Measurements from ENCODE around the gene KIF26B.

The KIF26B gene

DNA sequence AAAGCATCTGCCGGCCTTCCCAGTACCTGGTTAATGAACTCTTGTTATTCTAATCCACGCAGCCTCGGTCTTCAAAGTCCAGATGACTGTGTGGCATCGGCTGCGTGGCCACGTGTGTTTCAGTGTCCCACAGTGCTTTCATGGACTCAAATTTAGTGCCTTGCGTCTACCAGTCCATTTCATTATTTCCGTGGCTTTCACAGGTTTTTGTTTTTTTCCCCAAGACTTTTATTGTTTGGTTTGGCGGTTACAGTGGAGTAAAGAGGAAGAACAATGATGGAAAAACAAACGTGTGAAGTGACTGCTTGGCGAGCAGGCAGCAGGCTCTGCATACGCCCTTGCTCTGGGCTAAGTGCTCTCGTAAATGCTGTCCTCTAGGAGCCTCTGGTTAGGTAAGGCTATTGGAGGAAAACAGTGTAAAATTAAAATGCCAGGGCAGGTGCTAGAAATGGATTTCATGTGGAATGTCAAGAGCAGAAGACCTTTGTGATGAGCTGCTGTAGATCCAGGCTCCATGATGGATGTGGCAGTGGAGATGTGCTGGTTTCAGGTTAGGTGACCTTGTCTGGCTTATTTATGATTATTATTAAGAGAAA lies 536.3 kb downstream of the KIF26B start:
- no peak for DNase-seq (ENCODE audit: low spot score)
- TF ChIP-seq, protein P1, sequence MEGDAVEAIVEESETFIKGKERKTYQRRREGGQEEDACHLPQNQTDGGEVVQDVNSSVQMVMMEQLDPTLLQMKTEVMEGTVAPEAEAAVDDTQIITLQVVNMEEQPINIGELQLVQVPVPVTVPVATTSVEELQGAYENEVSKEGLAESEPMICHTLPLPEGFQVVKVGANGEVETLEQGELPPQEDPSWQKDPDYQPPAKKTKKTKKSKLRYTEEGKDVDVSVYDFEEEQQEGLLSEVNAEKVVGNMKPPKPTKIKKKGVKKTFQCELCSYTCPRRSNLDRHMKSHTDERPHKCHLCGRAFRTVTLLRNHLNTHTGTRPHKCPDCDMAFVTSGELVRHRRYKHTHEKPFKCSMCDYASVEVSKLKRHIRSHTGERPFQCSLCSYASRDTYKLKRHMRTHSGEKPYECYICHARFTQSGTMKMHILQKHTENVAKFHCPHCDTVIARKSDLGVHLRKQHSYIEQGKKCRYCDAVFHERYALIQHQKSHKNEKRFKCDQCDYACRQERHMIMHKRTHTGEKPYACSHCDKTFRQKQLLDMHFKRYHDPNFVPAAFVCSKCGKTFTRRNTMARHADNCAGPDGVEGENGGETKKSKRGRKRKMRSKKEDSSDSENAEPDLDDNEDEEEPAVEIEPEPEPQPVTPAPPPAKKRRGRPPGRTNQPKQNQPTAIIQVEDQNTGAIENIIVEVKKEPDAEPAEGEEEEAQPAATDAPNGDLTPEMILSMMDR (IDR thresholded peaks at IDR 0.05; ENCODE audit: borderline replicate concordance, control extremely low read depth, extremely low read depth, insufficient read depth, missing control alignments): no peak
- in situ Hi-C loops (cut with MboI; ENCODE audit: low sequenced_read_pairs, unreplicated experiment): no loop called here

DNA sequence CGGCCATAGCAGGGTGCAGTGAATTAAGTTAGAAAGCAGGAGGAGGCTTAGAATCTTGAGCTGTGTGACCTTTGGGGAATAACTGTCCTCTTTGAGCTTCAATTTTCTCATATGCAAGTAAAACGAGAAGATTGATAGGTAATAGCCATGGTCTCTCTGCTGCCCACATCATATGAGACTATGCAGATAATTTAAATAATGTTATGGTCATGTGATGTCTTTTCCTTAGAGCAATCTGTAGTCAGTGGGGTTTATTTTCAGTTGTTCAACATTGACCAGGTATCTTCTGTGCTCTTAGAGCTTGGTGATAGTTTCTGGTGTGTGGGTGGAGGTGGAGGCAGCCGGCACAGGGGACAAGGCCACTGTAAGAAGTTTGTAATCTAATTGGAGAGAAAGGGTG lies 537.1 kb downstream of the KIF26B start:
- TF ChIP-seq, protein P1 (IDR thresholded peaks at IDR 0.05; ENCODE audit: borderline replicate concordance, control extremely low read depth, extremely low read depth, insufficient read depth, missing control alignments): no peak
- in situ Hi-C loops (cut with MboI; ENCODE audit: low sequenced_read_pairs, unreplicated experiment): no loop called here
- DNase-seq (ENCODE audit: low spot score): no peak

DNA sequence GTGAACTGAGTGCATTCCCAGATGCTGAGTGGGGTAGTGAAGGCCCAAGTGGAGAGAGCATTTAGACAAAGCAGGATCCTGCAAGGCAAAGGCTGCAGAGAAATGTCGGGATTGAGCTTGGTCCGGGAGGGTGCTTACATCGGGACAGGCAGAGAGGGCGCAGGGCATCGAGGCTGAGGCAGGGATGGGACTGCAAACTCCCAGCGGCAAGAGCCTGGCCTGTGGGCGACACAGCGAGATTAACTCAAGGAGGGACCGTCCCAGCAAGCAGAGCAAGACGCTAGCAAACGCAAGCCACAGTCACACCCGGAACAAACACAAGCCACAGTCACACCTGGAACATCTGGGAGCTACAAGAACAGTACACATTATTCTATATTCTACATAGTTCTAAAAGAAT lies 537.5 kb downstream of the KIF26B start:
- no peak for DNase-seq (ENCODE audit: low spot score)
- TF ChIP-seq, protein P1 (IDR thresholded peaks at IDR 0.05; ENCODE audit: borderline replicate concordance, control extremely low read depth, extremely low read depth, insufficient read depth, missing control alignments): no peak
- in situ Hi-C loops (cut with MboI; ENCODE audit: low sequenced_read_pairs, unreplicated experiment): no loop called here

DNA sequence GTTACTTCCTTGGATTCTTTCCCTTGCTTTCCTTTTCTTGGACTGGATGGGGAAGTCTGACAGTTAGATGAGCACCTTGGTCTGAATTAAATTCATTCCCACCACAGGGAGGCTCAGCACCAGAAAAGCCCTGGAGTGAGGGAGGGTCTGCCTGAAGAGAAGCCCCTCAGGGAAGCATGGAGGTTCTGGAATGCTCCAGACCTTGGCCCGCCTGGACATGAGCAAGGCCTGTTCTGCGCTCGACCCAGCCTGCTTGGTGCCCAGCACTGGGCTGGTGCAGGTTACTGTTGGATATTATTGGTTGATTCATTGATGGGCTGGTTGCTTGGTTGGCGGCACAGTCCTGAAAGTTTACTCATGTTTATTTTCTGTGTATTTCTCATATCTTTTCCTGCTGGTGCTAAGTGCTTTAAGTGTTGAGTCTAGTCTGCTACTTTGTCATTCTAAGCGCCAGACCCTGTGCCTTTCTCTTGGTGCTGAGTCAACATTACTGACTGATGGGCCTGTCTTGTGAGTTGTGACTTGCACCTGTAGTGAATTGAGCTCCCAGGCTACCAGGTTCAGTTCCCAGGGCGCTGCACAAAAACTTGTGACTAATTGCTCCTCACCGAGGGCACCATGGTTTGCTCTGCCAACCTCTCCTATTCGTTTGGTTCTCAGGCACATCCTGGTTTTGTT lies 538.5 kb downstream of the KIF26B start:
- no peak for DNase-seq (ENCODE audit: low spot score)
- TF ChIP-seq, protein P1 (IDR thresholded peaks at IDR 0.05; ENCODE audit: borderline replicate concordance, control extremely low read depth, extremely low read depth, insufficient read depth, missing control alignments): no peak
- in situ Hi-C loops (cut with MboI; ENCODE audit: low sequenced_read_pairs, unreplicated experiment): no loop called here

DNA sequence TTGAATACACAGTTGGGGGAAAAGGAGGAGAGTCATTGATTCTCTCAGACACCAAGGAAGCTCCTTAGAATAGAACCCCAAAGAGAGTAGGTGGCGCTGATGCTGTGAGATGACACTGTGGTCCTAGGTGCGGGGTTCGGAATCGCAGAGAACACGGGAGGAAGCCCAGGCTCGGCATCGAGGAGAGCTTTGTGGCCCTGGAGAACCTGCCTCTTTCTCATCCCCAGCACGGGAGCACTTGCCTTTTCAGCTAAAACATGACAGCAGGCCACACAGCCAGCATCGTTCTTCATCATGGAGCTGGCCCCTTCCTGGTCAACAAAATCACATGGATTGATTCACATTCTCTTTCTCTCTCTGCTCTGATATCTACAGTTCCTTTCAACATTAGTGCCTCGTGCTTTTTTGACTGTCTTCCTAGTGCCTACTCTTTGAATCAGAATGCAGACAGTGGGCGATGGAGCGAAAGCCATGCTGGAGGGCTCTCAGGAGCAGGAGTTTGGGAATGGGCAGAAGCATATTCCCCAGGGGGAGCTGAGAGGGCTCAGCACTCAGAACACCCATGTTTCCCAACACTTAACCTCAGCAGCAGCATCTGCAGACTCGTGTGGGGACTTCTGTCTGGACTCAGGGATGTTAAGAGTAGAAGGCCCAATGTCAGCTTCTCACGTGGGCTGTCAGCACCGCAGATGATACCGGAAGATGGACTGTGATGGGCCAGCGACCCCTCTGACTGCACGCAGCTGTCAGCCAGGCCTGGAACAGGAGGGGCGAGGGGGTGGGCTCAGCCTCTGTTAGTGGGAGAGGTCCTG lies 539.4 kb downstream of the KIF26B start:
- DNase-seq (ENCODE audit: low spot score): no peak
- in situ Hi-C loops (cut with MboI; ENCODE audit: low sequenced_read_pairs, unreplicated experiment): no loop called here
- TF ChIP-seq, protein P1 (IDR thresholded peaks at IDR 0.05; ENCODE audit: borderline replicate concordance, control extremely low read depth, extremely low read depth, insufficient read depth, missing control alignments): no peak

DNA sequence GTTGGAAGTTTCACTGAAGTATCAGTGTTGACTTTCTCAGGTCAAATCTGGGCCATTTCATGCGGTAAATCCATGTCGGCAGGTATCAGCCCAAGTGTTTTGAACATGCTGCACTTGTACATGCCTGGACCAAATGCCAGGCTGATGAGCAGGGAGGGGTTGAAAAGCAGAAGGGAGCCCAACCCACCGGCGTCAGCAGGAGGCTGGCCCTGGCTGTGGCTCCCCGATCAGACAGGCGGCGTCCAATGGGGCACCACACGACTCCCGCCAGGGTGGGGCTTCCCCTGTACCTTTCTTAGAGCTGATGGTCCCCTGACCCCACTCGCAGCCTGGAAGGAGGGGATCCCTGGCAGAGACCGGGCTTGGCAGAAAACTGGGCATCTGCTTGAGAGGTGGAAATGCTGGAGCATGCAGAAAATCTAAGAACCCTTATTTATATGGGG lies 540.0 kb downstream of the KIF26B start:
- in situ Hi-C loops (cut with MboI; ENCODE audit: low sequenced_read_pairs, unreplicated experiment): no loop called here
- DNase-seq (ENCODE audit: low spot score): no peak
- TF ChIP-seq, protein P1 (IDR thresholded peaks at IDR 0.05; ENCODE audit: borderline replicate concordance, control extremely low read depth, extremely low read depth, insufficient read depth, missing control alignments): no peak

Measured in GM13976 (cell line).